Peyer's patch (tissue), 4 donors: ENCODE measurements around the gene CYREN. TPM values are rescaled to one million over a fixed set of nuclear protein-coding genes. Genes with fewer than 3 reads are reported as not detected.
A peak's percentile ranks its signal among the peaks of the same experiment; 100 is the strongest.
"Not testable (repeated sequence)": the region's sequence is repeated elsewhere in the genome, so short reads cannot be mapped to it uniquely, and the experiment has no call there.

Source experiments
- DNase-seq, 3 donors: peaks; one replicate each; pipeline ENCODE4 v3.0.0-alpha.2; 2017 to 2019
- H3K27ac ChIP-seq, 4 donors: fragments of 200-600 bp; sonication (generic); one replicate each; pipeline ENCODE4 v1.5.1; 2016 to 2019
- H3K27me3 ChIP-seq, 2 donors: fragments of 200-600 bp; sonication (generic); one replicate each; pipeline ENCODE4 v1.5.1; 2019
- H3K36me3 ChIP-seq, 3 donors: fragments of 200-600 bp; sonication (generic); one replicate each; pipeline ENCODE4 v1.5.1; 2016 to 2019
- H3K4me1 ChIP-seq, 4 donors: fragments of 200-600 bp; sonication (generic); one replicate each; pipeline ENCODE4 v1.5.1; 2016 to 2019
- H3K4me3 ChIP-seq, 4 donors: fragments of 200-600 bp; sonication (generic); 1 replicate in 3 of 4; 2 replicates in 1 of 4; pipeline ENCODE4 v1.5.1; 2016 to 2019; ENCODE audit warnings: mild to moderate bottlenecking in 1 of 4
- H3K9me3 ChIP-seq, 4 donors: fragments of 200-600 bp; sonication (generic); one replicate each; pipeline ENCODE4 v1.5.1; 2016 to 2019; ENCODE audit warnings: mild to moderate bottlenecking in 1 of 4
- POLR2A ChIP-seq, 2 donors: fragments of 450-650 bp; IDR thresholded peaks; one replicate each; pipeline ENCODE4 v1.5.1; 2017; ENCODE audit warnings: antibody characterized with exemption in 2 of 2, mild to moderate bottlenecking in 2 of 2, moderate library complexity in 2 of 2
- total RNA-seq, 4 donors: library from RNA; depleted of rRNA; stranded (reverse); fragments of >200 nt; gene quantifications; one replicate each; pipeline ENCODE4 v1.1.0, GENCODE V29; 2016
- TF ChIP-seq, protein P1 (sequence below), 6 experiments: fragments of 450-650 bp in 4 of 6; fragments of 200-600 bp in 2 of 6; sonication (generic) in 1 of 6; IDR thresholded peaks; one replicate each; pipeline ENCODE4 v1.5.1; 2017 to 2019; ENCODE audit warnings: antibody characterized with exemption in 6 of 6, mild to moderate bottlenecking in 3 of 6, moderate library complexity in 1 of 6

Gene CYREN
- total RNA-seq, 4 donors from 2014 or later = 32.4 to 66.8 (median 42.5) TPM

DNA sequence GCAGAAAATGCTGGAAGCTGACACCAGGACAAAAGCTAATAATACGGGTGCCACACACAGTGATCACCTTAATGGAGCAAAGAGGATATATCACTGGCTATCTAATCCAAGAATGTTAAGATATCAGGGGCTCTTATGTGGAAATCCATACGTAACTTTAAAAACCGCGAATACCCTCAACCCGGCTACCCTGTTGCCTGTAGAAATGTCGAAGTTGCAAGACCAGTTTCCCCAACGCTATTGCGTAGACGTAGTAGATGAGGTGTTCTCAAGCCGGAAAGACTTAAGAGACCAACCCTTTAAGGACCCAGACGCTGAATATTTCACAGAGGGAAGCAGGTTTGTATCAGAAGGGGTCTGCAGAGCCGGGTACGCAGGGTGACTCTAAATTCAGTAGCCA is 7.9 kb upstream of the CYREN start:
- Histone ChIP-seq H3K27ac (no peak overlapping the region), H3K27me3 (no peaks in the 10 kb centered on the region), H3K4me1 (no peaks in the 10 kb centered on the region), H3K36me3 (peaks cover 0 to 13% (median 0%) of the 10 kb centered on the region in 3 donors), H3K4me3 (no peak overlapping the region), H3K9me3 (peaks cover 0 to 37% (median 10%) of the 10 kb centered on the region in 4 donors)
- TF ChIP-seq, protein P1, sequence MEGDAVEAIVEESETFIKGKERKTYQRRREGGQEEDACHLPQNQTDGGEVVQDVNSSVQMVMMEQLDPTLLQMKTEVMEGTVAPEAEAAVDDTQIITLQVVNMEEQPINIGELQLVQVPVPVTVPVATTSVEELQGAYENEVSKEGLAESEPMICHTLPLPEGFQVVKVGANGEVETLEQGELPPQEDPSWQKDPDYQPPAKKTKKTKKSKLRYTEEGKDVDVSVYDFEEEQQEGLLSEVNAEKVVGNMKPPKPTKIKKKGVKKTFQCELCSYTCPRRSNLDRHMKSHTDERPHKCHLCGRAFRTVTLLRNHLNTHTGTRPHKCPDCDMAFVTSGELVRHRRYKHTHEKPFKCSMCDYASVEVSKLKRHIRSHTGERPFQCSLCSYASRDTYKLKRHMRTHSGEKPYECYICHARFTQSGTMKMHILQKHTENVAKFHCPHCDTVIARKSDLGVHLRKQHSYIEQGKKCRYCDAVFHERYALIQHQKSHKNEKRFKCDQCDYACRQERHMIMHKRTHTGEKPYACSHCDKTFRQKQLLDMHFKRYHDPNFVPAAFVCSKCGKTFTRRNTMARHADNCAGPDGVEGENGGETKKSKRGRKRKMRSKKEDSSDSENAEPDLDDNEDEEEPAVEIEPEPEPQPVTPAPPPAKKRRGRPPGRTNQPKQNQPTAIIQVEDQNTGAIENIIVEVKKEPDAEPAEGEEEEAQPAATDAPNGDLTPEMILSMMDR (IDR thresholded peaks at IDR 0.05) = no peak
- no peak for TF ChIP-seq POLR2A (IDR thresholded peaks at IDR 0.05)
- DNase-seq = no peak

DNA sequence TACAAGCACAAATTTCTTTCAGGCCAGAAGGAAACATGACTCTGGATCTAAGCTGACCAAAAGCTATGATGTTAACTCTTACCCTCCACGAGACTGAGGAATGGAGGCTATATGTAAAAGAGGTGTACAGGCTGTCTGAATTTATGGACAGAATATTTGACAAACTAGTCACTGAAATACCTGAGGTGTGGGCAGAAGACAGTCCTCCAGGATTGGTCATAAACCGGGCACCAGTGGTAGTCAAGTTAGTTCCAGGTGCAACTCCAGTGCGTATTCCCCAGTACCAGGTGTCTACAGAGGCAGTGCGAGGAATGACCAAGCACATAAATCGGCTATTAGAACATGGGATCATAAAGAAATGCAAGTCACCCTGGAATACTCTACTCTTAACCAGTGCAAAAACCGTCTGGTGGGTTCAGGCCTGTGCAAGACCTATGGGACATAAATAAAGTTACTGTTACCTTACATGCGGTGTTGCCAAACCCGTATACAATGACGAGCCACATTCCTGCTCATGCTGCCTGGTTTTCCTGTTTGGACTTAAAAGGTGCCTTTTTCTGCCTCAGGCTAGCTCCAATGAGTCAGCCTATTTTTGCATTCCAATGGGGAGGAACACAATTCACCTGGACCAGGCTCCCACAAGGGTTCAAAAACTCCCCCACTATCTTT is 6.7 kb upstream of the CYREN start:
- TF ChIP-seq POLR2A (IDR thresholded peaks at IDR 0.05) = no peak
- TF ChIP-seq, protein P1 (IDR thresholded peaks at IDR 0.05) = no peak
- Histone ChIP-seq H3K36me3 (peaks cover 0 to 4% (median 0%) of the 10 kb centered on the region in 3 donors), H3K4me1 (no peaks in the 10 kb centered on the region), H3K27me3 (no peaks in the 10 kb centered on the region), H3K4me3 (no peak overlapping the region), H3K27ac (no peak overlapping the region), H3K9me3 (peaks cover 0 to 26% (median 7%) of the 10 kb centered on the region in 4 donors)
- DNase-seq = no peak

DNA sequence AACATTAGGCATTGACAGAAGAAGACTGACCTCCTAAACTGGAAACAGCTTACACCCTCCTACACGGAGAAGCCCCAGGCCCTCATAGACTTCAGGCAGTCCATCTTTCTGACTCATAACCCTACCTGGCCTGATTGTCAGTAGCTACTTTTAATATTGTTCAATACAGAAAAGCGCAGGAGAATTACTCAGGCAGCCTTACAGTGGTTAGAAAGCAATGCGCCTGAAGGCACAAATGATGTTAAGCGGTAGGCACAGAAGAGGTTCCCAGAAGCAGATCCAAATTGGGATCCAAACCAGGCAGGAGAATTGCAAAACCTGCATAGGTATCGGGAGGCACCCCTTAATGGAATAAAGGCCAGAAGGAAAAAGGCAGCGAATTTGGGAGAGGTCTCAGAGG is 5.4 kb upstream of the CYREN start:
- Histone ChIP-seq H3K27ac (no peak overlapping the region), H3K4me3 (no peak overlapping the region), H3K36me3 (no peaks in the 10 kb centered on the region), H3K27me3 (no peaks in the 10 kb centered on the region), H3K9me3 (peaks cover 0 to 14% (median under 1%) of the 10 kb centered on the region in 4 donors), H3K4me1 (peaks cover 0 to 3% (median 0%) of the 10 kb centered on the region in 4 donors)
- no peak for DNase-seq
- TF ChIP-seq, protein P1 (IDR thresholded peaks at IDR 0.05) = no peak
- no peak for TF ChIP-seq POLR2A (IDR thresholded peaks at IDR 0.05)

DNA sequence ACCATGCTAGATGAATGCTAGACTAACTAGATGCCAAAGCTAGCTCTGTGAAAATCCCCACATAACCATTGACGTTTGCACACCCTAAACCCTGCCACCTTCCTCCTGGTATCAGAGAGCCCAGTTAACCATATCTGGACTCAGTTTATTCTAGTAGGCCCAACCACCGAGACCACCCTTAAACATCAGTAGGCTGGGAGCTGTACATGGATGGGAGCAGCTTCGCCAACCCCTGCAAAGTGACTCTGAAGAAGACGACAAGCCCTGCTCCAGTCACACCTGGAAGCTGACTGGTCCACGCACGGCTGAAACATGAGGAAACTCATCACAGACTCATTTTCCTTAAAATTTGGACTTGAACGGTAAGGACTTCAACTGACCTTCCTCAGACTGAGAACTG is 4.4 kb upstream of the CYREN start:
- Histone ChIP-seq H3K4me3 (no peak overlapping the region), H3K36me3 (no peaks in the 10 kb centered on the region), H3K27me3 (no peaks in the 10 kb centered on the region), H3K4me1 (peaks cover 0 to 5% (median 0%) of the 10 kb centered on the region in 4 donors), H3K9me3 (peaks cover 0 to 4% (median 0%) of the 10 kb centered on the region in 4 donors), H3K27ac (no peak overlapping the region)
- TF ChIP-seq POLR2A (IDR thresholded peaks at IDR 0.05) = no peak
- TF ChIP-seq, protein P1 (IDR thresholded peaks at IDR 0.05) = no peak
- no peak for DNase-seq

DNA sequence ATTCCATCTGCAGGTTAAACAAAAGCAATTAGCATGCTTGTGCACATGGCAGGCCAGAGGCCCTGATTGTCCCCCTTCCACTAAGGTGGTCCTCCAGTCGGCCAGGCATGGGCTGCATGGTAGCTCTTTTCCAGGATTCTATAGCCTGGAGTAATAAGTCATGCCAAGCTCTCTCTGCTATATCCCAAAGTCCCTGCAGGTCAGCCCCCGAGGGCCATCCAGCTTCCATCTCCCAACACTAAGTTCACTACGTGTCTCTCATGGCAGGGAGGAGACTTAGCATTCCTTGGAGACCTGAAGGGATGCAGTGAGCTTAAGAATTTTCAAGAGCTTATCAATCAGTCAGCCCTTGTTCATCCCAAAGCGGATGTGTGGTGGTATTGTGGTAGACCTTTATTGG is 3.4 kb upstream of the CYREN start:
- H3K27me3 ChIP-seq, DNase-seq, H3K27ac ChIP-seq, H3K36me3 ChIP-seq, H3K4me3 ChIP-seq, H3K9me3 ChIP-seq: not testable (repeated sequence)
- peaks cover 0 to 14% (median 4%) of the 10 kb centered on the region in 4 donors for H3K4me1 ChIP-seq

DNA sequence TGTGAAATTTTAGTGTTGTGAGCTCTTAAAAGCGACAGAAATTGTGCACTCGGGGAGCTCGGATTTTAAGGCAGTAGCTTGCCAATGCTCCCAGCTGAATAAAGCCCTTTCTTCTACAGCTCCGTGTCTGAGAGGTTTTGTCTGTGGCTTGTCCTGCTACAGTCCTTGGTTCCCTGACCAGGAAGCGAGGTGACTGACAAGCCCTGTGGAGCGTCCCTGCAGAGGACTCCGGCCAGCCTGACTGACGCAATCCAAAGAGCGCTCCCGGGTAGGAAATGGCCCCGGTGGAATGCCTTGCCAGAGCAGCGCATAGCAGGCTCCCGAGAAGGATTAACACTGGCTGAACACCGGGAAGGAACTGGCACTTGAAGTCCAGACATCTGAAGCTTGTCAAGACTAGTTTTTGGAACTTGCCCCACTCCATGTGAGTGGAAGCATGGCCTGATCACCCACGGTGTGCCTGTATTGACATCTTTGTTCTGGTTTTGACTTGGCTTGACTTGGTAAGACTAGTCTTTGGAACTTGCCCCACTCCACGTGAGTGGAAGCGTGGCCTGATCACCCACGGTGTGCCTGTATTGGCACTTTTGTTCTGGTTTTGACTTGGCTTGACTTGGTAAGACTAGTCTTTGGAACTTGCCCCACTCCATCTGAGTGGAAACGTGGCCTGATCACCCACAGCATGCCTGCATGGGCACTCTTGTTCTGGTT is 1.2 kb upstream of the CYREN start:
- not testable (repeated sequence) for H3K27me3 ChIP-seq, H3K9me3 ChIP-seq, DNase-seq, H3K4me3 ChIP-seq
- peaks cover 3 to 33% (median 6%) of the 10 kb centered on the region in 4 donors for H3K4me1 ChIP-seq
- H3K36me3 ChIP-seq = peaks cover 0 to 17% (median 0%) of the 10 kb centered on the region in 3 donors
- H3K27ac ChIP-seq = peak overlapping the region; percentile 69 to 96 (median 96)

DNA sequence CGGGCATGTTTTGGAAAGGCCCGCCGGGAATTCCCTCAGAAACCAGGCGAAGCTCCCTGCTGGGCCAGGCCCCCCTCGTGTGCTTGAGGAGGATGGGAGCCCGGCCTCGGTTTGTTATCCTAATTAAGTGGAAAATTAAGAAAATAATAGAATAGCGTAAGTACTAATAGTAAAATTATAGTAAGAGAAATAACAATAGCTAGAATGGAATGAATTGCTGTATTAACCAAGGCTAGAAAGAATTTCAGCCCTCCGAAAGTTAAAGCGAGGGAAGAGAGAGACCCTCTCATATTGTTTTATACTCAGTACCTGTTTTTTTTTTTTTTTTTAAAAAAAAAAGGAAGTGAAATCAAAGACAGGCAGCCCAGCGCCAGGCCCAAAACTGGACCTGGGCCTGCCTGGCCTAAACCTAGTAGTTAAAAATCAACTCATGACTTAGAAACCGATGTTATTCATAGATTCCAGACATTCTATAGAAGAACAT is 533 bp upstream of the CYREN start:
- peak overlapping the region; percentile 95 to 97 (median 96) for H3K27ac ChIP-seq
- not testable (repeated sequence) for H3K27me3 ChIP-seq, DNase-seq, H3K9me3 ChIP-seq
- peak overlapping the region; percentile 62 to 91 (median 70) for H3K4me3 ChIP-seq
- peaks cover 3 to 35% (median 6%) of the 10 kb centered on the region in 4 donors for H3K4me1 ChIP-seq
- H3K36me3 ChIP-seq = peaks cover 0 to 24% (median 0%) of the 10 kb centered on the region in 3 donors
